Activated CD4-positive, alpha-beta T cell treated with anti-CD3 and anti-CD28 coated beads, Interleukin-10, Interleukin-2, amounts not matched to agents 100 ng/mL and 50 ng/mL, durations not matched to agents 16 hours and 8 hours (primary cell): ENCODE measurements around the gene RSL1D1.
"Not testable (repeated sequence)": the region's sequence is repeated elsewhere in the genome, so short reads cannot be mapped to it uniquely, and the experiment has no call there.

Experiments used
- DNase-seq: peaks from one replicate; pipeline ENCODE4 v3.0.0-alpha.2; 2020

Gene RSL1D1

GRCh38 chr16:11843206-11843605, 8.1 kb downstream of the RSL1D1 start:
- no peak for DNase-seq

DNA sequence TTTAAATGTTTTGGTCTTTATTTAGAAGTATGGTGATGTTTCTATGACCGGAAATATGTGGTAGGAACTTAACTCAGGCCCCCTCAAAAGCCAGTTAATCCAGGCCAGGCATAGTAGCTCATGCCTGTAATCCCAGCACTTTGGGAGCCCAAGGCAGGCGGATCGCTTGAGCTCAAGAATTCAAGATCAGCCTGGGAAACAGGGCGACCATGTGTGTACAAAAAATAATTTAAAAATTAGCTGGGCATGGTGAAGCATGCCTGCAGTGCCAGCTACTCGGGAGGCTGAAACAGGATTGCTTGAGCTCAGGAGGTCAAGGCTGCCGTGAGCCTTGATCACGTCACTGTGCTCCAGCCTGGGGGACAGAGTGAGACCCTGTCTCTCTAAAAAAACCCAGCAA, 10.3 kb downstream of the RSL1D1 start:
- DNase-seq = no peak

GRCh38 chr16:11836650-11837244, 14.6 kb downstream of the RSL1D1 start:
- DNase-seq = no peak

GRCh38 chr16:11835891-11836649, 15.3 kb downstream of the RSL1D1 start:
- DNase-seq = no peak

DNA sequence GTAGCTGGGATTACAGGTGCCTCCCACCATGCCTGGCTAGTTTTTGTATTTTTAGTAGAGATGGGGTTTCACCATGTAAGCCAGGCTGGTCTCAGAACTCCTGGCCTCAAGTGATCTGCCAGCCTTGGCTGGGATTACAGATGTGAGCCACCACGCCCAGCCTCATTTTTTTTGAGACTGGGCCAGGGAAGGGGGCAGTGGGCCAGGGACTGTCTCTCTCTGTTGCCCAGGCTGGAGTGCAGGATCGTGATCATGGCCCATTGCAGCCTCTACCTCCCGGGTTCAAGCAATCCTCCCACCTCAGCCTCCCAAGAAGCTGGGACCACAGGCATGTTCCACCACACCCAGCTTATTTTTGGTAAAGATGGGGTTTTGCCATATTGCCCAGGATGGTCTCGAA, 16.0 kb downstream of the RSL1D1 start:
- no peak for DNase-seq

GRCh38 chr16:11833951-11834695, 17.2 kb downstream of the RSL1D1 start:
- no peak for DNase-seq

- DNase-seq = no peak
These were observed 22.6 kb downstream of the RSL1D1 start for GRCh38 chr16:11828696-11829095.

DNA sequence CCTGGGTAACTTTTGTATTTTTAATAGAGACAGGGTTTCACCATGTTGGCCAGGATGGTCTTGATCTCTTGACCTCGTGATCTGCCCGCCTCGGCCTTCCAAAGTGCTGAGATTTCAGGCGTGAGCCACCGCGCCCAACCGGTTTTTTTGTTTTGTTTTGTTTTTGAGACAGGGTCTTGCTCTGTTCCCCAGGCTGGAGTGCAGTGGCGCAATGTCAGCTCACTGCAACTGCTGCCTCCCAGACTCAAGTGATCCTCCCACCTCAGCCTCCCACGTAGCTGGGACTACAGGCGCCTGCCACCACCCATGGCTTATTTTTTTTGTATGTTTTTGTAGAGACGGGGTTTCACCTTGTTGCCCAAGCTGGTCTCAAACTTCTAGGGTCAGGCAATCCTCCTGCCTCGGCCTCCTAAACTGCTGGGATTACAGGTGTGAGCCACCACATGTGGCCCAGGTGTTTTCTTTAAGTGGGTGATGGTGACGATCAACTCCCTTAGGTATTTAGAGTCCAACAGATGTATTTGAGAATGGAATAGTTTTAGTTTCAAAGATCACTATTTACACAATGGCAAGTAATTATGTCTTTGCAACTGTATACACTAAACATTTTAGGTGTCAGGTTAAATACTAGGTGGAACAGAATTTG, 25.7 kb downstream of the RSL1D1 start:
- DNase-seq = not testable (repeated sequence)

GRCh38 chr16:11824362-11824761, 27.0 kb downstream of the RSL1D1 start:
- no peak for DNase-seq

DNA sequence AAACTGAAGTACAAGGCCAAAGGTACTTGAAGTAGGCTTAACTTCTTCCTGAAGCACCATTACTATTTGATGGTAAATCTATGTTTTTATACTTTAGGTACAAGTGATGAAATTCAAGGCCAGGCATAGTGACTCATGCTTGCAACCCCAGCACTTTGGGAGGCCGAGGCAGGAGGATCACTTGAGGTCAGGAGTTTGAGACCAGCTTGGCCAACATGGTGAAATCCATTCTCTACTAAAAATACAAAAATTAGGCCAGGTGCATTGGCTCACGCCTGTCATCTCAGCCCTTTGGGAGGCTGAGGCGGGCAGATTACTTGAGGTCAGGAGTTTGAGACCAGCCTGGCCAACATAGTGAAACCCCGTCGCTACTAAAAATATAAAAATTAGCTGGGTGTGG, 27.7 kb downstream of the RSL1D1 start:
- not testable (repeated sequence) for DNase-seq

DNA sequence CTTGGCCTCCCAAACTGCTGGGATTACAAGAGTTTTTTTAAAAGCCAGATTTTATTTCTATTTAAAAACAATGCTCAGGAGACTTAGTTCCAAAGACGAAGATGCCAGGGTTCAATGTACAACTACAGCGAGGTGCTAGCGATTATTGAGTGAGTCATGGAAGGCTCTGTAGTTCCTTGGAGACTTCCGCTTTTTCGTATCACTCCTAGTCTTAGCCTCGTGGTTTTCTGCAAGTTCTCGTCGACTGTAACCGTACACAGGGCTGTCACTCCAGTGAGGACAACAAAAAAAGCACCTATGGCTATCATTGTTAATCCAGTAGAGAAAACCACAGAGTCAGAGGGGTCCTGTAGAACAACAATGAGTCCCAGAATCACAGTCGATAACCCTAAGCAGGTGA, 31.5 kb downstream of the RSL1D1 start:
- no peak for DNase-seq

- DNase-seq = not testable (repeated sequence)
These were observed 32.4 kb downstream of the RSL1D1 start for GRCh38 chr16:11818970-11819369.

DNA sequence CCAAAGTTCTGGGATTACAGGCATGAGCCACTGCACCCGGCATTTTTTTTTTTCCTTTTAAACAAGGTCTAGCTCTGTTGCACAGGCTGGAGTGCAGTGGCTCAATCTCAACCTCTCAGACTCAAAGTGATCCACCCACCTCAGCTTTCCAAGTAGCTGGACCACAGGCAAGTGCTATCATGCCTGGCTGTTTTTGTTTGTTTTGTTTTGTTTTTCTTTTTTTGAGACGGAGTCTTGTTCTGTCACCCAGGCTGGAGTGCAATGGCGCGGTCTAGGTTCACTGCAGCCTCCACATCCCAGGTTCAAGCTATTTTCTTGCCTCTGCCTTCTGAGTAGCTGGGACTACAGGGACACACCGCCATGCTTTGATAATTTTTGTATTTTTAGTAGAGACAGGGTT, 35.2 kb downstream of the RSL1D1 start:
- DNase-seq = no peak

DNA sequence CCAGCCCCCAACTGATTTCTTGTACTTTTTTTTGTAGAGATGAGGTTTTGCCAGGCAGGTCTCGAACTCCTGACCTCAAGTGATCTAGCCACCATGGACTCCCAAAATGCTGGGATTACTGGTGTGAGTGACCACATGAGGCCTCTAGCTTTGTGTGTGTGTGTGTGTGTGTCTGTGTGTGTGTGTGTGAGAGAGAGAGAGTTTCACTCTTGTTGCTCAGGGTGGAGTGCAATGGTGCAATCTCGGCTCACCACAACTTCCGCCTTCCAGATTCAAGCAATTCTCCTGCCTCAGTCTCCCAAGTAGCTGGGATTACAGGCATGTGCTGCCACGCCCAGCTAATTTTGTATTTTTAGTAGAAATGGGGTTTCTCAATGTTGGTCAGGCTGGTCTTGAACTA, 36.5 kb downstream of the RSL1D1 start:
- DNase-seq = not testable (repeated sequence)

DNA sequence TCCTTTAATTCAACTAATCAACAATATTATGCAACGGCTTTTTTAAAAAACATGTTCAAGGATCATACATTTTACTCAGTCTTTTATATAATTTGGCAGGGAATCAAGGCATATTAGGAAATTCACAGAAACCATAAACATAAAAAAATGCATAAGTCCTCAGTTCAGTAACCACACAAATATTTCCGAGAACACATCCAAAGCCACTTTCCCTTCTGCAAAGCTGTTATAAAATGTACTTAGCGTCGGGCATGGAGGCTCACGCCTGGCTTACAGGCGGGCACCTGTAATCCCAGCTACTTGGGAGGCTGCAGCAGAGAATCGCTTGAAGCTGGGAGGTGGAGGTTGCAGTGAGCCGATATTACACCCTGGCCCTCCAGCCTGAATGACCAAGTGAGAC, 44.6 kb downstream of the RSL1D1 start:
- no peak for DNase-seq

DNA sequence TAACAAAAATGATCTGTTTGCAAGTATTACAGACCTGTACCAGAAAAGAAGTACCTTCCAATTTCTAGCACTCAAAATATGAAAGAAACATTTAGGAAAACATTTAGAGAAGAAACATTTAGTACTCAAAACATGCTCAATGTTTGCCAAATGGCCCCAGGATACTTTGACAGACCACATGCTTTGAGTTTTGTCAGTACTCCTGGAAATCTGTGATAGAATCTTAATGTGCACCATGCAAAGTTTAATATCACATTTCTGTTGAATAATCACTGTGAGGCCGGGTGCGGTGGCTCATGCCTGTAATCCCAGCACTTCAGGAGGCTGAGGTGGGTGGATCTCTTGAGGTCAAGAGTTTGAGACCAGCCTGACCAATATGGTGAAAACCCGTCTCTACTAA, 45.8 kb downstream of the RSL1D1 start:
- no peak for DNase-seq

DNA sequence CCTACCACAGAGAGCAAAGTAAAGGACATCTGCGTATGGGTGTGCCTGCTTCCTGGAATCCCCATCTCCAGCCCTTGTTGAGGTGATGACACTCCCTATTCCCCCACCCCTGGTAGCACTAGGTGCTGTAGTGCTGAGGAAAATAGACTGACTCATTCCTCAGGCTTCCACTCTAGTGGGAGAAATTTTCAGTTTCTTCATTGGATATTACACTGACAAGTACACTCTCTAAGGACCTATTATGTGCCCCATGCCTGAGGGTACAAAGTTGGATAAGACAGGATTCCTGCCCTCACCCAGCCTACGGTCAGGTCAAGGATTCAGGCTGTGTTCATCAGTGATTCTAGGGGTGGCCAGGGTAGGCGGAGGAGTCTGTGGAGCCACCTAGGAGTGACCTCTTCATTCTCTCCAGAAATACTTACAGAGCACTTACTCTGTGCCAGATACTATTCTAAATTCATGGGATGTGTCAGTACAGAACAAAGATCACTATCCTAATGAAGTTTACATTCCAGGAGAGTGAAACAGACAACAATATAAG, 49.8 kb downstream of the RSL1D1 start:
- no peak for DNase-seq

GRCh38 chr16:11800382-11800718, 51.0 kb downstream of the RSL1D1 start:
- DNase-seq = no peak

DNA sequence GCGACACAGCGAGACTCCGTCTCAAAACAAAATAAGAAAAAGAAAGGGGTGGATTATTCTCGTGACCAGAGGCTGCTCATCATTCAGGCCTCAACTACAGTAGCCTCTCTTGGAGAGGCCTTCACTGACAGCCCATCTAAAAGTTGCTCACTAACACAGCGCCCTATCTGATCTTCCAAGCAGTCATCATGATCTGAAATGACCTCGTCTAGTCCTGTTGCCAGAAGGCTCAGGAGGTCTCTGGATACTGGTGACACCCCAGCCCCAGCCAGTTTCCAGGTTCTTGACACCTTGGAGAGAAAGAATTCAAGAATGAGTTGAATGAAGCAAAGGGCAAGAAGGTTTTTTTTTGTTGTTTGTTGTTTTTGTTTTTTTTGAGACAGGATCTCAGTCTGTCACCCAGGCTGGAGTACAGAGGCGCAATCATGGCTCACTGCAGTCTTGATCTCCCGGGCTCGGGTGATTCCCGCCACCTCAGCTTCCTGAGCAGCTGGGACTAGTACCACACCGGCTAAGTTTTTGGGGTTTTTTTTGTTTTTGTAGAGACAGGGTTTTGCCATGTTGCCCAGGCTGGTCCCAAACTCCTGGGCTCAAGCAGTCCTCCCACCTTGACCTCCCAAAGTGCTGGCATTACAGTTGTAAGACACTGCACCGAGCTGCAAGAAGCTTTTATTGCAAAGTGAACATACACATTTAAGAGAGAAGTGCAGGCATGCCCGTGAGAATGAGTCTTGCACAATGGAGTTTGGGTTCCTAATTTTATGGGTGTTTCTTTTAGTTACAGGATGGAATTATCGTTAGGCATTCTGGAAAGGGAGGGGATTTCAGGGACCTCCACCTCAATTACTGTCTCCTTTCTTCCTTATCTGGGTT, 51.6 kb downstream of the RSL1D1 start:
- no peak for DNase-seq

- DNase-seq = no peak
These were observed 52.3 kb downstream of the RSL1D1 start for GRCh38 chr16:11799017-11799381.

- peak; percentile 32 for DNase-seq
These were observed 53.4 kb downstream of the RSL1D1 start for GRCh38 chr16:11797957-11798299.

GRCh38 chr16:11797166-11797956, 54.0 kb downstream of the RSL1D1 start, which contains the start of gene ZC3H7A:
ZC3H7A (minus strand) TSS chr16:11797258; CDS start chr16:11782354, 14,904 bp downstream.
- peak; percentile 97 for DNase-seq
